Chondrocyte (in vitro differentiated cells): ENCODE measurements around the gene CPSF4. TPM values are rescaled to one million over a fixed set of nuclear protein-coding genes. Genes with fewer than 3 reads are reported as not detected.
A peak's percentile ranks its signal among the peaks of the same experiment; 100 is the strongest.

ENCODE experiments used
- DNase-seq: peaks from one replicate; pipeline ENCODE4 v3.0.0; 2021; ENCODE audit warnings: mixed read lengths, low spot score
- H3K27ac Mint-ChIP-seq: one replicate; pipeline ENCODE4 v1.8.0; 2021; ENCODE audit warnings: mild to moderate bottlenecking, moderate library complexity, mixed read lengths; ENCODE audit not compliant: unreplicated experiment
- H3K27me3 Mint-ChIP-seq: 2 replicates; pipeline ENCODE4 v1.8.0; 2021; ENCODE audit warnings: low read depth, mixed read lengths
- H3K36me3 Mint-ChIP-seq: 2 replicates; pipeline ENCODE4 v1.8.0; 2021; ENCODE audit warnings: low read depth, mixed read lengths
- H3K4me1 Mint-ChIP-seq: 2 replicates; pipeline ENCODE4 v1.8.0; 2021; ENCODE audit warnings: low read depth, mild to moderate bottlenecking, mixed read lengths
- H3K4me3 Mint-ChIP-seq: one replicate; pipeline ENCODE4 v1.8.0; 2021; ENCODE audit warnings: mild to moderate bottlenecking, moderate library complexity, mixed read lengths; ENCODE audit not compliant: unreplicated experiment
- H3K9me3 Mint-ChIP-seq: 2 replicates; pipeline ENCODE4 v1.8.0; 2021; ENCODE audit warnings: low read depth, mixed read lengths
- total RNA-seq: library from RNA; stranded (reverse); gene quantifications from 3 replicates; pipeline ENCODE4 v1.2.1, GENCODE V29; 2021
- TF ChIP-seq, protein P1 (sequence below): fragments of 200-600 bp; sonication (generic); IDR thresholded peaks from 2 replicates; pipeline ENCODE4 v1.5.0; 2021; ENCODE audit warnings: antibody characterized with exemption, mild to moderate bottlenecking, moderate library complexity

CPSF4 gene
- total RNA-seq, 1 donor from 2014 or later: 36.6 TPM

DNA sequence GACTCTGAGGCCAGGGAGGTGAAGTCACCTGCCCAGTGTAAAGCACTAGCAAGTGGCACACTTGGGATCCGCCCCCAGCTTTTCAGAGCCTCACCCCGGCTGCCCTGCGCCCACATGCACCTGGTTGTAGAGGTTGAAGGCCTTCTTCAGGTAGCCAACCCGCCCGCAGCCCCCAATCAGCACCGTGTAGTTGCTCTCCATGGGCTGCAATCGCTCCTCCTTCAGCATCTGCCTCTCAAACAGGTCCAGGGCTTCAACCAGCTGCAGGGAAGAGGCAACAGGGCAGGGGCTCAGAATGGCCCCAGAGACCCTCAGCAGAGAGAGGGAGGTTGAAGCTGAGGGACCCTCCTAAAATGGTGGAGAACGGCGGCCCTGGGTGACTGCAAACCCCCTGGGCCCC lies 5.6 kb upstream of the CPSF4 start:
- TF ChIP-seq, protein P1, sequence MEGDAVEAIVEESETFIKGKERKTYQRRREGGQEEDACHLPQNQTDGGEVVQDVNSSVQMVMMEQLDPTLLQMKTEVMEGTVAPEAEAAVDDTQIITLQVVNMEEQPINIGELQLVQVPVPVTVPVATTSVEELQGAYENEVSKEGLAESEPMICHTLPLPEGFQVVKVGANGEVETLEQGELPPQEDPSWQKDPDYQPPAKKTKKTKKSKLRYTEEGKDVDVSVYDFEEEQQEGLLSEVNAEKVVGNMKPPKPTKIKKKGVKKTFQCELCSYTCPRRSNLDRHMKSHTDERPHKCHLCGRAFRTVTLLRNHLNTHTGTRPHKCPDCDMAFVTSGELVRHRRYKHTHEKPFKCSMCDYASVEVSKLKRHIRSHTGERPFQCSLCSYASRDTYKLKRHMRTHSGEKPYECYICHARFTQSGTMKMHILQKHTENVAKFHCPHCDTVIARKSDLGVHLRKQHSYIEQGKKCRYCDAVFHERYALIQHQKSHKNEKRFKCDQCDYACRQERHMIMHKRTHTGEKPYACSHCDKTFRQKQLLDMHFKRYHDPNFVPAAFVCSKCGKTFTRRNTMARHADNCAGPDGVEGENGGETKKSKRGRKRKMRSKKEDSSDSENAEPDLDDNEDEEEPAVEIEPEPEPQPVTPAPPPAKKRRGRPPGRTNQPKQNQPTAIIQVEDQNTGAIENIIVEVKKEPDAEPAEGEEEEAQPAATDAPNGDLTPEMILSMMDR: no peak
- DNase-seq: no peak
- Mint-ChIP-seq H3K4me3 (no peak overlapping the region), H3K27me3 (no peaks in the 10 kb centered on the region), H3K36me3 (peaks cover 12% of the 10 kb centered on the region), H3K4me1 (peaks cover 7% of the 10 kb centered on the region), H3K9me3 (no peaks in the 10 kb centered on the region), H3K27ac (no peak overlapping the region)

DNA sequence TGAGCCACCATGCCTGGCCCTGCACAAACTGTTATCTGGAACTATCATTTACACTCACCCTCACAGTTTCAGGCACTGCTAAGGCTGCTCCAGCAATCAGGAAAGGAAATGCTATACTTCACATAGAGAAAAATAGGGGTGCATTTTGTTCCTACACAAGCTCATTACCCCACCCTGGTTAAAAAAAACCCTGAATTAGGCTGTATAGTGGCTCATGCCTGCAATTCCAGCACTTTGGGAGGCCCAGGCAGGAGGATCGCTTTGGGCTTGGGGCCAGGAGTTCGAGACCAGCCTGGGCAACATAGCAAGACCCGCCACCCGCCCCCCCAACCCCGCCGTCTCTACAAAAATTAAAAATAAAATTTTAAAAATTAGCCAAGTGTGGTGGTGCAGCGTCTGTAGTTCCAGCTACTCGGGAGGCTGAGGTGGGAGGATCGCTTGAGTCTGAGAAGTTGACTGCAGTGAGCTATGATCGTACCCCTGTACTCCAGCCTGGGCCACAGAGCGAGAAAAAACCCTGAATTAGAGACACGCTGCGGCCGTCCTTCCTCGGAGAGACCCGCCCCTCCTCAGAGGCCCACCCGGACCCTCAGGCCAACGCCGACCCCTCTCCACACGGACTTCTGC lies 684 bp upstream of the CPSF4 start:
- no peaks in the 10 kb centered on the region for H3K9me3 Mint-ChIP-seq
- DNase-seq: no peak
- TF ChIP-seq, protein P1: no peak
- H3K27me3 Mint-ChIP-seq: no peaks in the 10 kb centered on the region
- H3K4me3 Mint-ChIP-seq: peak overlapping the region; percentile 99
- H3K4me1 Mint-ChIP-seq: peaks cover 44% of the 10 kb centered on the region
- peaks cover 8% of the 10 kb centered on the region for H3K36me3 Mint-ChIP-seq
- H3K27ac Mint-ChIP-seq: peak overlapping the region; percentile 98

DNA sequence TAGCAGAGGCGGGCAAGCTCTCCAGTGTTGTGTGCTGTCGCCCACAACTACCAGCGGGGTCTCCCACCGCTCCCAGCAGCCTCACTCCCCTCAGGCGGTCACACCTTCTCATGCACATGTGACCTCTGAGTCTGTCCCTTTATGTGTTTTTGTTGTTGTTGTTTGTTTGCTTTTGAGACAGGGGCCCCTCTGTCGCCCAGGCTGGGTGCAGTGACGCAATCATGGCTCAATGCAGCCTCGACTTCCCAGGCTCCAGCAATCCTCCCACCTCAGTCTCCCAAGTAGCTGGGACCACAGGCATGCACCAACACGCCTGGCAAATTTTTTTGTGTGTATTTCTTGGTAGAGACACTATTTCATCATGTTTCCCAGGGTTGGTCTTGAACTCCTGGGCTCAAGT lies 1.5 kb downstream of the CPSF4 start:
- no peak for DNase-seq

DNA sequence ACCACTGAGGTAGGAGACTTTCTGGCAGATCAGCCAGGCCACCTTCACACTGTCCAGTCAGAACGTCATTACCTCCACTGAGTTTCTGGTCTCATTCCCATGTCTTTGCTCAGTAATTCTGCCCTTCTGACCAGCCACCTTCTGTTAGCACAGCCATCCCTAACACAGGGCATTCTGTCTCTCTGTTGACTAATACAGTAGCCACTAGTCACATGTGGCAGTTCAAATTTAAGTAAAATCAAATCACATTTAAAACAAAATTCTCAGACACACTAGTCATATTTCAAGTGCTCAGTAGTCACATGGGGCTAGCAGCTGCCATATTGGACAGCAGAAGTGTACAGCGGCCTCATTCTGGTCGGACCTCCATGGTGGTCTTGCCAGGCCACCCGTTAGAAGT lies 7.4 kb downstream of the CPSF4 start:
- Mint-ChIP-seq H3K27me3 (no peaks in the 10 kb centered on the region), H3K4me1 (peaks cover 20% of the 10 kb centered on the region), H3K9me3 (no peaks in the 10 kb centered on the region), H3K36me3 (peaks cover 26% of the 10 kb centered on the region), H3K27ac (peak overlapping the region; percentile 45), H3K4me3 (no peak overlapping the region)
- no peak for DNase-seq
- TF ChIP-seq, protein P1: no peak

More for the DNA sequence above, 1.5 kb downstream of the CPSF4 start:
- Mint-ChIP-seq H3K9me3 (no peaks in the 10 kb centered on the region), H3K4me3 (peak overlapping the region; percentile 99), H3K4me1 (peaks cover 46% of the 10 kb centered on the region), H3K36me3 (peaks cover 13% of the 10 kb centered on the region), H3K27me3 (no peaks in the 10 kb centered on the region), H3K27ac (peak overlapping the region; percentile 92)
- TF ChIP-seq, protein P1: no peak

DNA sequence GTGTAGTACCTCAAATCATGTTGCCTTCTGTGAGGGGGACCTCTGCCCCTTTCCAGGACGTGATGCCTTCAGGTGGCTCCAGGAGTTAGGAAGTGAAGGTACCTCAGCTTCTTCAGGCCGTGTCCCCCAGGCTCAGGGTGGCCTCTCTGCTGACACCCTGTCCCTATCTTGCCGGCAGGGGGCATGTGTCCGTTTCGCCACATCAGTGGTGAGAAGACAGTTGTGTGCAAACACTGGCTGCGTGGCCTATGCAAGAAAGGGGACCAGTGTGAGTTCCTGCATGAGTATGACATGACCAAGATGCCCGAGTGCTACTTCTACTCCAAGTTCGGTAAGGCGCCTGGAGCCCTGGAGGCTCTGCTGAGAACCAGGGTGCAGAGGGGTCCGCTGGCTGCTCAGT lies 9.2 kb downstream of the CPSF4 start:
- H3K4me3 Mint-ChIP-seq: no peak overlapping the region
- H3K4me1 Mint-ChIP-seq: peaks cover 4% of the 10 kb centered on the region
- H3K36me3 Mint-ChIP-seq: peaks cover 23% of the 10 kb centered on the region
- H3K27ac Mint-ChIP-seq: no peak overlapping the region
- no peaks in the 10 kb centered on the region for H3K9me3 Mint-ChIP-seq
- DNase-seq: no peak
- no peaks in the 10 kb centered on the region for H3K27me3 Mint-ChIP-seq
- TF ChIP-seq, protein P1: no peak
